Skin epidermis (tissue), 12 donors: ENCODE measurements around the gene APOL6.

Experiments
- H3K27ac ChIP-seq, 21 experiments: fragments of 200-600 bp; sonication (generic) in 11 of 21; one replicate each; pipeline ENCODE4 v1.5.0; 2020; ENCODE audit warnings: mild to moderate bottlenecking in 3 of 21, inconsistent platforms in 2 of 21, moderate library complexity in 2 of 21
- H3K4me3 ChIP-seq, 7 experiments: fragments of 200-600 bp; sonication (generic) in 2 of 7; one replicate each; pipeline ENCODE4 v1.5.0; 2020; ENCODE audit warnings: inconsistent platforms in 2 of 7, mild to moderate bottlenecking in 2 of 7, moderate library complexity in 1 of 7

The APOL6 gene, protein sequence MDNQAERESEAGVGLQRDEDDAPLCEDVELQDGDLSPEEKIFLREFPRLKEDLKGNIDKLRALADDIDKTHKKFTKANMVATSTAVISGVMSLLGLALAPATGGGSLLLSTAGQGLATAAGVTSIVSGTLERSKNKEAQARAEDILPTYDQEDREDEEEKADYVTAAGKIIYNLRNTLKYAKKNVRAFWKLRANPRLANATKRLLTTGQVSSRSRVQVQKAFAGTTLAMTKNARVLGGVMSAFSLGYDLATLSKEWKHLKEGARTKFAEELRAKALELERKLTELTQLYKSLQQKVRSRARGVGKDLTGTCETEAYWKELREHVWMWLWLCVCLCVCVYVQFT

DNA sequence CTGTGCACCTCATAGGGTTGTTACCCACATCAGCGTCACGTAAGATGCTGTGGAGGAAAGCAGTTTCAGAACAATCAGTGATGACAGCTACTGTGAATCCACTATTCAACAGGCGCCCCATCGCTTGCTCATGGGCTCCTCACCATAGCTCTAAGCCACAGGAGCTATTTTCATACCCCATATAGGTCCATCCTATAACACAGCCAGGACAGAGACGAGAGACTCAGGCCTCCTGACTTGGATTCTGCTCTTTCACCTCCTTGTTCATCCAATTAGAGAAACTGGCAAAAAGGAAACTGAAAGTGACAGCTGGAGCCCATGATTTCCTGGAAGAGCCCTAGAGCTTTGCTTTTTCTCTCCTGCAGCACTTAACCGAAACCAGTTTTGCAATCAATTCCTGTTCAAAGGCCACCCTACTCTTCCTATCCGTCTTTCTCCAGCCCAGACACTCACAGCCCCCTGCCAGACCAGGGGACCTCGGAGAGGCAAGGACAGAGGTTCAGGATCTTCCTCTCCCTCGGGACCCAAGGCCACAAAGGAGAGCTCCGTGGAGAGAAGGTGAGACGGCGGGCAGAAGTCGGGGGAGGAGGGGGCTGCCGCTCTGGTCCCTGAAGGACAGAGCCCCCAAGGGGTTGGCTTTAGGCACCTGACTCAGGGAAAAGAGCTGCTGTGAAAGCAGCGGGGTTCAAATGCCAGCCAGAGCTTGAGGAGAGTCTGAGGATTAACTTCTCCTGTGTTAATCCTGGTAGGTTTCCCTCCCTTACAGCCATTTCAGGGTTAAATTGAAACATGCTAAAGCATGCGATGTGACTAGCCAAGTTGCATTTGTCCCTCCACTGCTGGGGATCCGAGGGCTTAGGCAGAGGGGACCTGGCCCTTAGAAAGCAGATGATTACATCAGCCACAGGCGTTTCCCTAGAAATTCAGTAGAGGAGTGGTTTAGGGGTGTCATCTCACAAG, at the start of gene APOL6:
Gene APOL6, plus strand, starts transcription at position 381 of the 960 bp plus-strand sequence. CDS start 7,980 bp downstream, outside the sequence.
- Histone ChIP-seq H3K27ac (peak within 1 kb of the TSS; percentile 83 to 100 (median 96)), H3K4me3 (peak within 1 kb of the TSS; percentile 53 to 73 (median 64))

DNA sequence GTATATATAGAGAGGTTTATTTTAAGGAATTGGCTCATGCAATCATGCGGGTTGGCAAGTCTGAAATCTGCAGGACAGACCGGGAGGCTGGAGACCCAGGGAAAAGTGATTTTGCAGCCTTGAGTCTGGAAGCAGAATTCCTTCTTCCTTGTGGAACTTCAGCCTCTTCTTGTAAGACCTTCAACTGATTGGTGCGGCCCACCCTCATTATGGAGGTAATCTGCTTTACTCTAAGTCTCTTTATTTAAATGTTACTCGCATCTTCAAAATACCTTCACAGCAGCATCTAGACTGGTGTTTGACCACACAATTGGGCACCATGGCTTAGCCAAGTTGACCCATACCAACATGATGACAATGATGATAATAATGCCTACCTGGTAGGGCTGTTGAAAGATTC, 48.9 kb upstream of the APOL6 start:
- Histone ChIP-seq H3K27ac (no peak overlapping the region), H3K4me3 (no peak overlapping the region)

DNA sequence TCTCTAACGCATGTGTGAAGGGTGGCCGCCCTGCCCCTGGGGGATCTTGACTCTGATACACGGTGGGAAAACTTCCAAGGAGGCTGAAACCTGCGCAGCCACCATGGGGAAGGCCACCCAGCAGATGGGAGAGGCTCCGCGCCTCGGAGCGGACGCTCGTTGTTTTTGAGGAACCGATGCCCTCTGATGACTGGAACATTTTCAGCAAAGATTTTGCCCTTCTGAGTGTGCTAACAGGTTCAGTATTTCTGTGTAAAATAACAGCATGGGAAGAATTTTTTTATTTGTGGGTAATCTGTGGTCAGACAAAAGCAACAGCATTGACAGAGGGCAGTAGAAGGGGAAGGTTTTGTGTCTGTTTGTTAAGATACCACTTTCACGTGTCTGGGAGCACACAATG, 47.8 kb upstream of the APOL6 start:
- Histone ChIP-seq H3K27ac (no peak overlapping the region), H3K4me3 (no peak overlapping the region)

DNA sequence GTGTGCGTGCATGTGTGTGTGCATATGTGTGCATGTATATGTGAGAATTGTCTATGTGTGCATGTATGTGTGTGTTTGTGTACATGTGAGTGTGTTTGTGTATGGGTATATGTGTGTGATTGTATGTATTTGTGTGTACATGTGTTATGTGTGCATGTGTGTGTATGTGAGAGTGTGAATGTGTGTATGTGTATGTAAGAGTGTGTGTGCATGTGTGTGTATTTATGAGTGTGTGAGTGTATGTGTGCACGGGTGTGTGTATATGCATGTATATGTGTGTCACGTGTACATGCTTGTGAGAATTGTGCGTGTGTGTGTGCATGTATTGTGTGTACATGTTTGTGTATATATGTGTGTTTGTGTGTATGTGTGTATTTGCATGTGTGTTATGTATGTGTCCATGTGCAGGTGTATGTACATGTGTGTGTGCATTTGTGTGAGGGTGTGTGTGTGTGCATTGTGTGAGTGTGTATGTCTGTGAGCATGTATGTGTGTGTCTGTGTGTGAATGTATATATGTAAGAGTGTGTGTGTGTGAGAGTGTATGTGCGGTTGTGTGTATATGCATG, 47.1 kb upstream of the APOL6 start:
- Histone ChIP-seq H3K27ac (no peak overlapping the region), H3K4me3 (no peak overlapping the region)

DNA sequence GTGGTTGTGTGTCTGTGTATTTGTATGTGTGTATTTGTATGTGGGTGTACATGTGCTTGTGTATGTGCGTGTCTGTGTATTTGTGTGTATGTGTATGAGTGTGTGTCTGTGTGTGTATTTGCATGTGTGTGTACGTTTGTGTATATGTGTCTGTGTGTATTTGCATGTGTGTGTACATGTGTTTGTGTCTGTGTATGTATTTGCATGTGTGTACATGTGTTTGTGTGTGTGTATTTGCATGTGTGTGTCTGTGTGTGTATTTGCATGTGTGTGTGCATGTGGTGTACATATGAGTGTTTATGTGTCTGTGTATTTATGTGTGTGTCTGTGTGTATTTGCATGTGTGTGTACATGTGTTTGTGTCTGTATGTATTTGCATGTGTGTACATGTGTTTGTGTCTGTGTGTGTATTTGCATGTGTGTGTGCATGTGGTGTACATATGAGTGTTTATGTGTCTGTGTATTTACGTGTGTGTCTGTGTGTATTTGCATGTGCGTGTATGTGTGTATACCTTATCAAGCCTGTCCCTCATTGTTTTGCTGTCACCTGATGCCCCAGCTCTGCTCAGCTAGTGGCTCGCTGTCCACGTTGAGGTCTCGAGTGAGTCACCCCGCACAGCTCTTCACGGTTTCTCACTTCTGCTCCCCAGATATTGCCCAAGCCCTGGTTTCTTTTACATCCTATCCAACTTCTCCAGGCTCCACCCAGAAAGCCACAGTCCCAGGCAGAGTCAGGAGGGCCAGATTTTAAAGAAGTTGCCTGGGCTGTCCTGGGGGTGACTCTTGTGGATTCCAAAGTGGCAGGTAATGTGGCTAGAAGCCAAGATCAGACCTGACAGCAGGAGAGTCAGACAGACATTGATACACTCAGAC, 46.3 kb upstream of the APOL6 start:
- no peak overlapping the region for H3K4me3 ChIP-seq
- H3K27ac ChIP-seq = peak overlapping the region in 1 of 21 experiments; percentile 74

DNA sequence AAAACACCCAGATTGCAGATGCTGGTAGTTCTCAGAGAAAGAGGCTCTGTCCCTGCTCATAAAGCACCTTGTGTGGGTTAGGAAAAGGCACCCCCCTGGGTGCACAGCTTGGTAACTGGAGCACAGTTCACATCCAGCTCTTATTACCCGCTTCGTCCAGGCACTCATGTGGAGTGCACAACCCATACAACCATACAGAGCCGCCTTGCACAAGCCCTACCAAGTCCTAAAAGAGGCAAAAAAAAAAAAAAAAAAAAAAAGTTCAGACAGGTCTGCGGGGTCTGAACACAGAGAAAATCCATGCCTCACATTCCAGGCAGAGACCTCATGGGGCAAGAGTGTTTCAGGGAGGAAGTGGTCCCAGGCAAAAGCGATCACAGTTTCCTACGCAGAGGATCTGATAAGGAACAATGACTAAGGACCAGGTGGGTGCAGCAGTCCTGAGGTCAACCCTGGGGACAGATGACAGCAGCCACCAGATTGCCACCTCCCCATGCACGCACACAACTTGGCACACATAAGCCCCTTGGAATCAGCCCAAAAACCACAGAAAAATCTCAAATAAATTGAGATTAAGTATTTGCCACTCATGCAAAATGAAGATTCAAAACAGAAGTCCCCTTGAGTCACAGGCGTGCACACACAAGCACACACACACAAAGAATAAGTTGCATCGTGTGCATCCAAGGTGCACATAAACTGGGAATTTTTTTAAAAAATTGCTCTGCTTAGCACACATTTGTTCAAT, 43.5 kb upstream of the APOL6 start:
- H3K4me3 ChIP-seq = no peak overlapping the region
- peak overlapping the region in 1 of 21 experiments; percentile 13 for H3K27ac ChIP-seq

DNA sequence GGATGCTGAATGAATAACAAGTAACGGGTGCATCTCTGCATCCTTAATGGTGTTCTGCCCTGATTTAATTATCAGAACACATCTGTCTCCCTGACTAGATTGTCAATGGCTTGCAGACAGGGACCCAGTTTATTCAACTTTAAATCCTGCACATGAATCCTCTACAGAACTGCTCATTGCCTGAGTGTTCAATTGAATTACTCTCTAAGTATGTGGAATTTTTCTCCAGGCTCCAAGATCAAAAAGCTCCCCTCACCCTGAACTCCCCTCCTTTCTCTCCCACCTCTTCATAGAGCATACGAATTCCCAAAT, 42.9 kb upstream of the APOL6 start:
- Histone ChIP-seq H3K27ac (no peak overlapping the region), H3K4me3 (no peak overlapping the region)

DNA sequence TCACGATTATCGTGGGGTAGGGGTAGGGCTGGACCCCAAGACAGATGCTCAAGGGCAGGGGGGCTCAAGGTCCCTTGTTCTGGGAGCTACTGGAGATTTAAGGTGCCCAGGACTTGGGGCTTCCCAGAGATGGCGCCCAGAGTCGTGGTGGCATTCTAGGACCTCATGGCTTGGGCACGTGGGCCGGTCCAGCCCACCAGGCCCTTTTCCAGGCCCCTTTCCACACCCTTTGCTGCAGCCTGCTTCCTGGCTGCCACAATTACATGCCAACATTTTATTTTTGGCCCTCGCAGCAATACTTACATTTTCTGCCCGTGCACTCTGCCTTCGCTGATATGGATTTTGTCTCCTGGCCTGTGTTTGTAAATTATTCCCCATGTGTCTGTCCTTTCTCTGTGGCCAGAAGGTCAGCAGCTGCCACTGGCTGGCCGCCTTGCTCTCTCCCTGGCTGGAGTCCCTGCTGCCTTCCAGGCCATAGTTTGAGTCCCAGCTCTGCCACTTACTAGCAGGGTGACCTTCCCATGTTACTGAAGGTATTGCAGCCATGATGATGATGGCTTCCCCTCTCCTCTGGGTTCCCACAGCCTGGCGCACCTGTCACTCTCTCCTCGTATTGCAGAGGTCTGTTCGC, 42.3 kb upstream of the APOL6 start:
- no peak overlapping the region for H3K4me3 ChIP-seq
- no peak overlapping the region for H3K27ac ChIP-seq

DNA sequence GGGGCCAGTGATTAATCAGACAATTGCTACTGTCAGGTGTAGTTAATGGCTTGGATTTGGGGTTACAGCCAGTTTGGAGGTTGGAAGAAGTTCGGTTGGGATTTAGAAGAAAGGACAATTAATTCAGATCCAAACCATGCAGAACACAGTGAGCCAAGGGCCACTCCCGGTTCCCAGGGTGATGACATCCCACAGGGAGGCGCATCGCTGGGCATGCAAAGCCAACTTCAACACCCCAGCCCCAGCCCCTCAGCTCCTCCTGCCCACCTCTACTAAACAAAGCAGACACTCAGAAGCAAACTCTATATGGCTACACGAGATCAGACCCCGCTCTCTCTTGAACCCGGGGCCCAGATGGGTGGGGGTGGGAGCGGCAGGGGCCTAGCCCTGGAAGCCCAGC, 41.3 kb upstream of the APOL6 start:
- no peak overlapping the region for H3K4me3 ChIP-seq
- no peak overlapping the region for H3K27ac ChIP-seq

DNA sequence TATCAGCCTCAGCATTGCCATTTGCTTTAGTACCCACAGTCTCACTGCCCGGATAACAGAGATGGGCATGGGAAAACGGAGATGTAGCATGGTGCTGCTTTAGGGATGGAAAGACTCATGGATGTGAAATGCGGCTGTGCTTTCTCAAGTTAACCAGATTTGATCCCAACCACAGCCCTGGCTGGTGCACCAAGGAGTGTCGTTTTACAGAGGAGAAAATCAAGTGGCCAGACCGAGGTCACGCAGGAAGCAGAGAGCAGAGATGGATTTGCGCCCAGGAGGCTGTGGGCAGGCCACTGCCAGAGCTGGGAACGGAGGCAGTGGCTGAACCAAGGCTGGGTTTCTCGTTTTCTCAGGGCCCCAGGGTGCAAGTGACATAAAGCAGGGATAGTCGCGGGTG, 40.2 kb upstream of the APOL6 start:
- H3K4me3 ChIP-seq = no peak overlapping the region
- H3K27ac ChIP-seq = no peak overlapping the region

DNA sequence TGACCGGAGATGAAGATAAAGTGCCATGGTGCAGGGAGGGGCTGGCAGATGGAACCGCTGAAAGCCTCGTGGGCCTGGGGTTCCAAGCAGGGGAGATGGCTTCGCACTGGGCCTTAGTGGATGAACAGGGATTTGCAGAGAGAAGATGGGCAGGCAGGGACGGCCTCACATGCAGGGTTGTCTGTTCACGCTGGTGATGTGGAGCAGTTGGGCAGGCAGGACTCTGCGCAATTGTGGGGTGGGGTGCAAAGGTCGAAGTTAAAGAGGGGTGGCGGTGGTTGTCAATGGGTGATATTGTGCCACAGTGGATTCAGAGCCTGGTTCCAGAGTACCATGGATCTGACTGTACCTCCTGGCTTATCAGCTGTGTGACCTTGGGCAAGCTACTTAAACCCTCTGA, 39.0 kb upstream of the APOL6 start:
- H3K27ac ChIP-seq = no peak overlapping the region
- H3K4me3 ChIP-seq = no peak overlapping the region

DNA sequence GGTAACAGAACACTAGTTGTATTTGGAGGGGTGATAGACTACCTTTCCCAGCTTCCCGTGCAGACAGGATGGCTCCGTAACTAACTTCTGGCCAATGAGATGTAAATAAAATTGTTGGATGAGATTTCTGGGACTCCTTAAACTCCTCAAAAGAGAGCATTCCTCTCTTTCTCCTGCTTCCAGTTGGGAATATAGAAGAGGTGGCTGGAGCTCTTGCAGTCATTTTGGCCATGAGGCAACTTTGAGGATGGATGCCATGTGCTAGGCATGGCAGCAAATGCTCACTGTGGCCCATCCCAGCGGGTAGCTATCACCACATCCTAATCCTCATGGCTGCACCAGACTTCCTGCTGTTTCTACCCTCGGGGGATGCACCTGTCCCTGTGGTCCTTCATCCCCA, 38.5 kb upstream of the APOL6 start:
- H3K27ac ChIP-seq = no peak overlapping the region
- no peak overlapping the region for H3K4me3 ChIP-seq

DNA sequence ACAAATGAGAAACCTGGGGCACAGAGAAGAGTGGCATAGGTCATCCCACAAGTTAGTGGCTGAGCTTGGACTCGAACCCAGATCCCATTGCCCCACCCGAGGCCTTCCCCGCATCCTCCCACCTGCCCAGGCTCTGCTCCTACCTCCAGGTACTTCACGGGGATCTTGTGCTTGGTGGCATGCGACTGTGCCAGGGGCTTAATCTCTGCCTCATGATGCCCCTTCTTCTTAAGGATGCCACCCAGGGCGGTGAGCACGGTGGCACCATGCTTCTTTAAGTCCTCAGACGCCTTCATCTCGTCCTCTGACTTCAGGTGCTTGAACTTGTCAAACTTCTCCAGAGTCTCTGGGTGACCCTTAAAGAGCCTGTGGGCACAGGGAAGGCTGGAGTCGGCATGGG, 37.5 kb upstream of the APOL6 start:
- Histone ChIP-seq H3K4me3 (no peak overlapping the region), H3K27ac (no peak overlapping the region)

DNA sequence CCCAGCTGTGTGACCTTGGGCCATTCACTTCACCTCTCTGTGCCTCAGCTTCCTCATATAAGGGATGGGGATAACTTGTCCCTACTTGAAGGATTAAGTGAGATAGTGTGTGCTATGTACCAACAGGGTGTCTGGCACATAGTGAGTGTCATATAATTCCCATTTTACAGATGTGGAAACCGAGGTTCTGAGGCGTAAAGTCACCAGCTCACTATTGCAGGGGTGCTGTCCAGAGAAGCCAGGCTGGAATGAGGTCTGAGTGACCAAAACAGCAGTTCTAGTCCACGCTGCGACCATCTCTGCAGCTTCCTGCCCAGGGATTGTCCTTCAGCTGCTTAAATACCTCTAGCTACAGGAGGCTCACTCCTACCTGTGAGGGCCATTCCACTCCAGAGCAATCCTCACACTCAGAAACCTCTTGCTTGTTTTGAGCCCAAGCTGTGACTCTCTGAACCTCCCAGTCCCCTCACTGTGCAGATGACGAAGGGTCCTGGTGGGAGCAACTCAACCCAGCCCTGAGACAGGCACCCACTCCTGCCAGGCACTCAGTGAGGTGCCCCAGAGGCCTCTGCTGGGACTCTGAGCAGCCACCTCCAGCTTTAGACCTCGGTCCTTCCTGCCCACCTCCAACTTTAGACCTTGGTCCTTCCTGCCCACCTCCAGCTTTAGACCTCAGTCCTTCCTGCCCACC, 36.9 kb upstream of the APOL6 start:
- H3K27ac ChIP-seq = peak overlapping the region in 1 of 21 experiments; percentile 38
- H3K4me3 ChIP-seq = no peak overlapping the region

DNA sequence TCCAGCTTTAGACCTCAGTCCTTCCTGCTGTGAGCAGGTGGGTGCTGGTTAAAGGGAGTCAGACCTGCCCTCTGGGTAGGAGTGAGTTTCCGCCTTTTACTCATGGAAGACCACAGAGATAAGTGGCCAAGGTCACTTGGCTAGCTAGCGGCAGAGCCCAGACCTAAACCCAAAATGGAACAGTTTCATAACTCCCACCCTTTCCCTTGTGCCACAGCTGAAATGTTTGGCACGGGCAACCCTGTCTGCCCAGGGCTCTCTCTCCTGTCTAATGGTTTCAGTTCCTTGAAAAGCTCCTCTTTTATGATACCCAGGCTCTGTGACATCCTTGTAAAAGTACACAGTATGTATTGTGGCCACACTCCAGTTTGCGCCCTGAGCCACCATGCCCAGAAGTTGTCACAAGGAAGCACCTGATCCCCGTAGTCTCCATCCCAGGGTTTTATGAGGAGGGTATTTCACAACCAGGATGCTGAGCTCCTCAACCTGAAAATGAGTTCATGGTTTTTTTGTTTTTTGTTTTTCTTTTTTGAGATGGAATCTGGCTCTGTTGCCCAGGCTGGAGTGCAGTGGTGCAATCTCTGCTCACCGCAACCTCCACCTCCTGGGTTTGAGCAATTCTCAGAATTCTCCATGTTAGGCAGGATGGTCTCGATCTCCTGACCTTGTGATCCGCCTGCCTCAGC, 36.2 kb upstream of the APOL6 start:
- Histone ChIP-seq H3K4me3 (no peak overlapping the region), H3K27ac (peak overlapping the region in 1 of 21 experiments; percentile 38)

DNA sequence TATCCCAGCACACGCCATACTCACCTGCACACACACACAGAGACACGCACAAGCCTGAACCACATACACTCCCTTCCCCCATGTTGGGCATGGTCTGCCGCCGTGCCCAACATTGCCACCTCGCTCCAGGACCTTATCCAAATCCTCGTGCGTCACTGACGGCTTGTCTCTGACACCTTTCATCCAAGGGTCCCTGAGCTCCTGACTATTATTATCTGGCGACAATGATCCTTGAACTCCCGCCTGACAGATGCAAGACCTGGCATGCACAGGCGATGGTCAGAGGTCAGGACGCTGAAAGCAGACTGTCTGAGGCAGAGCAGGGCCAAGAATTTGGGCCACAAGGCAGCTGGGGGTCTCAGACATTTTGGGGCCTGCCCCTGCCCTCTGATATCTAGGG, 35.3 kb upstream of the APOL6 start:
- H3K27ac ChIP-seq = no peak overlapping the region
- no peak overlapping the region for H3K4me3 ChIP-seq

DNA sequence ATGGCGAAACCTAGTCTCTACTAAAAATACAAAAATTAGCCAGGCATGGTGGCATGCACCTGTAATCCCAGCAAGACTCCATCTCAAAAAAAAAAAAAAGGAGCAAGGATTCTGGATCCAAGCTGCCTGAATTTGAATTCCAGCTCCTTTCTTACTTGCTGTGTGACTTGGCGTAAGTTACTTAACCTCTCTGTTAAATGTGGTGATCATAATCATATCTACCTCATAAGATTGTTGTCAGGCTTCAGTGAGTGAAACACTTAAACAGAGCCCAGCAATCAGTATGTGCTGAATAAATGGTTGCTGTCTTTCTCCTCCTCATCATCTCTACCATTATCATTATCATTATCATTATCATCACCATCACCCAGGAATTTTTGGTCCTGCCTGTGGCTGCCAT, 33.8 kb upstream of the APOL6 start:
- H3K4me3 ChIP-seq = no peak overlapping the region

DNA sequence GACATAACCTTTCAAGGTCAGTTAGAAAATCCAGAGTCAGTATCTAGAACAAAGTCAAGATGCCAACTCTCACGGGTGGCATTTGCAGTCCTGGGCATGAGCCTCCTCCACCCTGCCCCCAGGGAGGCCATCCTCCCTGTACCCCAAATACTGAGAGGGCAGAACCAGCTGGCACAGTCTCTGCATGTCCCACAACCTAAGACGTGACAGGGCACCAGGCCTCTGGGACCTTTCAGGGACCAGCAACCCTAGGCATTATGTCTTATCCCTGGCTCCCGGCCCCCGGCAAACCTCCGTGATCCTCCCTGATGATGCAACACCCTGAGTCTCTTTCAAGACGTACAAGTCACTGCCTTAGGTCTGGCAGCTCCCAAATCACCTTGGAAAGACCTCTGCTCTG, 33.1 kb upstream of the APOL6 start:
- Histone ChIP-seq H3K4me3 (no peak overlapping the region), H3K27ac (no peak overlapping the region)

More for the DNA sequence above, 33.8 kb upstream of the APOL6 start:
- no peak overlapping the region for H3K27ac ChIP-seq
